ENCODE data around the gene GPC2.
A peak's percentile ranks its signal among the peaks of the same experiment; 100 is the strongest.

The GPC2 gene

DNA sequence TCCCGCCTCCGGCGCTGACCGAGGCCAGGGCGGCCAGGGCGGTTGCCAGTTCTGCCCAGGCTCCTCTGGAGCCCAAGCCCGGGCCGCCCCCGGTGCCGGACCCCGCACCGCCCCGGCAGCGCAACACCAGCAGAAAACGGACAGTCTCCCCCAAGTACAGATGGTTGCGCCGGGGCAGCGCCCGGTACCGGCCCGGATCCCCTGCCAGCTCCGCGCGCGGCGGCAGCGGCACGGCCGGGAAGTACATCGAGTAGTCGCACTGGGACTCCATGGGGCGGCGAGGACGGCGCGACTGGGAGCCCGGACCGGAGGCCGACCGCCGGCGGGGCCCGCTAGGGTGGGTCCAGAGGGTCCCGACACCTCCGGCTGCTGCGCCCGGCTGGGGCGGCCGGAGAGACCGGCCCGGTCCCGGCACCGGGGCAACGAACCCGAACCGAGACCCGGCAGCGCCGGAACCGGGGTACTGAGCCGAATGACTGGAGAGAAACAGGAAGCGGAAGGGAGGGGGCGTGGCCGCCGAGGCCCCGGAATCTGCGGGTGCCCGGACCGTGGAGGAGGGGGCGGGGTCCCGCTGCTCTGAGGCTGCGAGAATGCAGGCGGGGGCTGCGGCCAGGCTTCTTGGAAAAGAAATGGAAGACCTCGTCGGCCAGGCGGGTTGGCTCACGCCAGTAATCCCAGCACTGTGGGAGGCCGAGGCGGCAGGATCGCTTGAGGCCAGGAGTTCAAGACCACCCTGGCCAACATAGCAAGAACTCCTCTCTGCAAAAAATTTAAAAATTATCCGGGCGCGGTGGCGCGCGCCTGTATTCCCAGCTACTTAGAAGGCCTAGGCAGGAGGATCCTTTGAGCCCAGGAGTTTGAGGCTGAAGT, 18.7 kb downstream of the GPC2 start, which contains the start of gene TRAPPC14:
TRAPPC14 (minus strand) TSS at position 495 of the 870 bp plus-strand sequence; CDS start at position 271, 224 bp downstream.
- peak within 1 kb of the TSS; percentile 79 to 85 for H3K27ac Mint-ChIP-seq
- peaks cover 24 to 28% of the 10 kb centered on the region in 2 donors for H3K4me1 Mint-ChIP-seq (ENCODE audit: low read depth in 2 of 2)
- peak within 1 kb of the TSS; percentile 74 to 83 for H3K4me3 Mint-ChIP-seq
- peaks cover 34% of the 10 kb centered on the region for H3K36me3 Mint-ChIP-seq (ENCODE audit: insufficient read depth)
- peak; percentile 83 to 87 (median 85) for DNase-seq
- ATAC-seq (replicated peaks) = peak; percentile 90
- no peaks in the 10 kb centered on the region for H3K9me3 Mint-ChIP-seq
- no peaks in the 10 kb centered on the region for H3K27me3 Mint-ChIP-seq

- peaks cover 43% of the 10 kb centered on the region for H3K36me3 Mint-ChIP-seq (ENCODE audit: insufficient read depth)
- ATAC-seq (replicated peaks) (peak; percentile 6), DNase-seq (no peak)
- H3K9me3 Mint-ChIP-seq = no peaks in the 10 kb centered on the region
- H3K27ac Mint-ChIP-seq = peak overlapping the region; percentile 79 to 85
- H3K4me1 Mint-ChIP-seq (ENCODE audit: low read depth in 2 of 2) = peaks cover 19% of the 10 kb centered on the region in 2 donors
- peak overlapping the region; percentile 74 to 83 for H3K4me3 Mint-ChIP-seq
- H3K27me3 Mint-ChIP-seq = no peaks in the 10 kb centered on the region
These were observed 19.6 kb downstream of the GPC2 start for GRCh38 chr7:100157334-100158228.

- peaks cover 44% of the 10 kb centered on the region for H3K36me3 Mint-ChIP-seq (ENCODE audit: insufficient read depth)
- ATAC-seq (replicated peaks) = no peak
These were observed 20.2 kb downstream of the GPC2 start for GRCh38 chr7:100157069-100157333.

GRCh38 chr7:100156331-100157068, 20.7 kb downstream of the GPC2 start:
- H3K4me1 Mint-ChIP-seq (ENCODE audit: low read depth in 2 of 2) = peaks cover 24 to 26% of the 10 kb centered on the region in 2 donors
- H3K27ac Mint-ChIP-seq = peak overlapping the region in 1 of 2 donors; percentile 88
- H3K4me3 Mint-ChIP-seq = peak overlapping the region; percentile 74 to 83
- no peaks in the 10 kb centered on the region for H3K9me3 Mint-ChIP-seq
- DNase-seq (no peak), ATAC-seq (replicated peaks) (peak; percentile 48)
- H3K36me3 Mint-ChIP-seq (ENCODE audit: insufficient read depth) = peaks cover 44% of the 10 kb centered on the region
- H3K27me3 Mint-ChIP-seq = no peaks in the 10 kb centered on the region

More at GRCh38 chr7:100157069-100157333, 20.2 kb downstream of the GPC2 start:
- peak overlapping the region in 1 of 2 donors; percentile 88 for H3K27ac Mint-ChIP-seq
- peaks cover 24% of the 10 kb centered on the region in 2 donors for H3K4me1 Mint-ChIP-seq (ENCODE audit: low read depth in 2 of 2)
- H3K27me3 Mint-ChIP-seq = no peaks in the 10 kb centered on the region
- no peaks in the 10 kb centered on the region for H3K9me3 Mint-ChIP-seq
- peak overlapping the region; percentile 74 to 83 for H3K4me3 Mint-ChIP-seq
- no peak for DNase-seq

DNA sequence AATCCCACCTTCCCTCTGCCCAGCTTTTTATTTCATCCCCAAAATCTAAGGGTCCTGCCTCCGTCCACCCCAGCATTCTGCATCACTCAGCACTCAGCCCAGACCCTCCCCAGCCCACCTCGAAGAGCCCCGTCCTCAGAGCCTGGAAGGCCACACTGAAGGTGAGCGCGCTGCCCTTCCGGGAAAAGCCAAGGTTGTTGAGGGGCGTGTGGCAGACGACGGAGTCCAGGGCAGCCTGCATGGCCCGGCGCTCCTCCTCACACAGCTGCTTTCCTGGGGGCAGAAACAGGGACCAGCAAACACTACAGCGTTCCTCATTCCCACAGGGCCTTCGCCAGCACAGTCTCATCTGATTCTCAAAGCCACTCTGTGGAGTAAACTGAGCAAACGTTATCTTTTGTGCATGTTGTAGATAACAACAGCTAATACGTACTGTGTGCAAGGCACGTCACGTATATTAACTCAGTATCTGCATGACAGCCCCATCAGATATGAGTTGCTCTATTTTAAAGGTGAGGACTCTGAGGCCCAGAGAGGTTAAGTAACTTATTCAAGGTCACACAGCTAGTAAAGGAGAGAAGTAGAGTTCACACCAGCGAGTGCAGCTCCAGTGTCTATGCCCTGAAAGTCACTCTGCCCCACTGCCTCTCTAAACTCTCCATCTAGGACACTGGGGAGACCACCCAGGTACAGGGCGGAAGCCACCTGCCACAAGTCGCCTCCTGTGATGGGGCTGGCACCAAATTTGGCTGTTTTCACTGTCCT, 21.4 kb downstream of the GPC2 start:
- peaks cover 24 to 26% of the 10 kb centered on the region in 2 donors for H3K4me1 Mint-ChIP-seq (ENCODE audit: low read depth in 2 of 2)
- no peaks in the 10 kb centered on the region for H3K9me3 Mint-ChIP-seq
- ATAC-seq (replicated peaks) (no peak), DNase-seq (no peak)
- H3K27ac Mint-ChIP-seq = no peak overlapping the region
- H3K27me3 Mint-ChIP-seq = no peaks in the 10 kb centered on the region
- H3K4me3 Mint-ChIP-seq = peak overlapping the region in 1 of 2 donors; percentile 83
- peaks cover 47% of the 10 kb centered on the region for H3K36me3 Mint-ChIP-seq (ENCODE audit: insufficient read depth)

GRCh38 chr7:100154651-100155491, 22.3 kb downstream of the GPC2 start:
- H3K4me1 Mint-ChIP-seq (ENCODE audit: low read depth in 2 of 2) = peaks cover 32 to 33% of the 10 kb centered on the region in 2 donors
- H3K4me3 Mint-ChIP-seq = no peak overlapping the region
- H3K36me3 Mint-ChIP-seq (ENCODE audit: insufficient read depth) = peaks cover 50% of the 10 kb centered on the region

GRCh38 chr7:100153708-100154535, 23.3 kb downstream of the GPC2 start:
- Mint-ChIP-seq H3K27me3 (no peaks in the 10 kb centered on the region), H3K9me3 (no peaks in the 10 kb centered on the region), H3K27ac (no peak overlapping the region), H3K4me3 (no peak overlapping the region), H3K4me1 (ENCODE audit: low read depth in 2 of 2) (peaks cover 34 to 35% of the 10 kb centered on the region in 2 donors), H3K36me3 (ENCODE audit: insufficient read depth) (peaks cover 52% of the 10 kb centered on the region)
- DNase-seq = no peak
- no peak for ATAC-seq (replicated peaks)

More at GRCh38 chr7:100154651-100155491, 22.3 kb downstream of the GPC2 start:
- Mint-ChIP-seq H3K27ac (no peak overlapping the region), H3K27me3 (no peaks in the 10 kb centered on the region), H3K9me3 (no peaks in the 10 kb centered on the region)
- ATAC-seq (replicated peaks) (no peak), DNase-seq (no peak)

- no peaks in the 10 kb centered on the region for H3K27me3 Mint-ChIP-seq
- DNase-seq = no peak
- H3K4me3 Mint-ChIP-seq = no peak overlapping the region
- H3K27ac Mint-ChIP-seq = peak overlapping the region in 1 of 2 donors; percentile 45
- H3K9me3 Mint-ChIP-seq = no peaks in the 10 kb centered on the region
- H3K4me1 Mint-ChIP-seq (ENCODE audit: low read depth in 2 of 2) = peaks cover 41 to 43% of the 10 kb centered on the region in 2 donors
- peaks cover 59% of the 10 kb centered on the region for H3K36me3 Mint-ChIP-seq (ENCODE audit: insufficient read depth)
- no peak for ATAC-seq (replicated peaks)
These were observed 24.1 kb downstream of the GPC2 start for GRCh38 chr7:100152937-100153666.

GRCh38 chr7:100152404-100152803, 24.8 kb downstream of the GPC2 start:
- ATAC-seq (replicated peaks) (no peak), DNase-seq (no peak)
- Mint-ChIP-seq H3K9me3 (no peaks in the 10 kb centered on the region), H3K27me3 (no peaks in the 10 kb centered on the region), H3K4me3 (no peak overlapping the region), H3K27ac (peak overlapping the region in 1 of 2 donors; percentile 45), H3K36me3 (ENCODE audit: insufficient read depth) (peaks cover 56% of the 10 kb centered on the region), H3K4me1 (ENCODE audit: low read depth in 2 of 2) (peaks cover 36 to 41% of the 10 kb centered on the region in 2 donors)

DNA sequence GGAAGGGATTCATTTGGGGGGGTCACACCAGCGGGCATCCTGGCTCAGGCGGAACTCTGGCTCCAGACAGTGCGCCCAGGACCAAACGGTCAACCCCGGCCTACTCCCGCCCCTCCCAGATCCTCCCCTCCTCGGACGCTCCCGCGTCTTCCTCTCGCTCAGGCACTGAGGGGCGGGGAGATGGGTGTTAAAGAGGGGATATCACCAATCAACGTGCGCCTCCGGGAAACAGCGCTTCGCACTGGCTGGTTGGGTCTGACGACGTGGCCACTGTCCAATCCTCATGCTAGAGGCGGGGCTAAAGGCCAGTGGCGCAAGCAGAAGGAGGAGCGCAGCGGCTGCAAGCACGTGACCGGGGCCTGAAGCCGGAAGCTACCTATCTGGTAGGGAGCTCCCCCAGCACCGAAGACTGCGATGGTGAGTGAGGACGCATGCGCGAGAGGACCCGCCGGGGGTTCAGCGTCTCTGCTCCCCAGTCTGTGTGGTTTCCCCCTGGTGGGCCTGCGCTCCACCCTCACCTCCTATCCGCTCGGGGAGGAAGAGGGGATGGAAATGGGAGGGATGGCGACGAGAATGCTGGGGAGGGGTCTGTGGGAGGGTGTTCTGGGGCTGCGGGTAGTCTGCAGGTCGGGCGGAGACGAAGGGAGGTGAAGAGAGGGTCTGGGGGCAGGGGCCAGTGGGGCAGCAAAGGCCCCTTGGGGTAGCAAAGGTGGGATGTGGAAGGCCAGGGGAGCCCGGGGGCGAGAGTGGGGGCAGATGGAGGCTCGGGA, 28.4 kb downstream of the GPC2 start, which contains the start of gene LAMTOR4:
LAMTOR4 (plus strand) TSS at position 360 of the 770 bp plus-strand sequence; CDS start at position 415, 55 bp downstream.
- H3K27ac Mint-ChIP-seq = peak within 1 kb of the TSS; percentile 97 to 99
- DNase-seq (peak; percentile 96 to 97 (median 97)), ATAC-seq (replicated peaks) (peak; percentile 92)
- peaks cover 30 to 31% of the 10 kb centered on the region in 2 donors for H3K4me1 Mint-ChIP-seq (ENCODE audit: low read depth in 2 of 2)
- H3K36me3 Mint-ChIP-seq (ENCODE audit: insufficient read depth) = peaks cover 31% of the 10 kb centered on the region
- peak within 1 kb of the TSS; percentile 98 to 99 for H3K4me3 Mint-ChIP-seq
- H3K27me3 Mint-ChIP-seq = no peaks in the 10 kb centered on the region
- H3K9me3 Mint-ChIP-seq = no peaks in the 10 kb centered on the region
